Epithelial cell of prostate (primary cell): Measurements from ENCODE around the gene AMPD2.
A peak's percentile ranks its signal among the peaks of the same experiment; 100 is the strongest.

Experiments used
- DNase-seq: peaks from one replicate; pipeline ENCODE4 v3.0.0-alpha.2; 2011; ENCODE audit warnings: low read depth, low spot score
- H3K27ac ChIP-seq: fragments of 450-650 bp; 2 replicates; pipeline ENCODE4 v1.5.1; 2017; ENCODE audit warnings: mild to moderate bottlenecking

Gene AMPD2

GRCh38 chr1:109619576-109620400 lies at the start of gene AMPD2, which contains the start of gene GNAT2:
Gene AMPD2, plus strand, starts transcription at chr1:109619837. Its CDS starts 1,339 bp downstream, at chr1:109621176.
Gene GNAT2, minus strand, starts transcription at chr1:109619616. Its CDS starts 6,746 bp downstream, at chr1:109612870.
- DNase-seq, result peak; percentile 29

GRCh38 chr1:109570414-109570813 lies 49.2 kb upstream of the AMPD2 start:
- DNase-seq, result peak; percentile 53

More at GRCh38 chr1:109619576-109620400, at the start of gene AMPD2, which contains the start of gene GNAT2:
- peak within 1 kb of the TSS; percentile 65 for H3K27ac ChIP-seq

GRCh38 chr1:109573785-109574184 lies 45.9 kb upstream of the AMPD2 start:
- H3K27ac ChIP-seq, result no peak overlapping the region
- DNase-seq, result no peak

More at GRCh38 chr1:109570414-109570813, 49.2 kb upstream of the AMPD2 start:
- H3K27ac ChIP-seq, result peak overlapping the region; percentile 62

- no peak overlapping the region for H3K27ac ChIP-seq
- no peak for DNase-seq
Observed at GRCh38 chr1:109578947-109579443, 40.6 kb upstream of the AMPD2 start.

GRCh38 chr1:109579491-109579890 lies 40.1 kb upstream of the AMPD2 start:
- no peak for DNase-seq
- H3K27ac ChIP-seq, result no peak overlapping the region

- no peak overlapping the region for H3K27ac ChIP-seq
- no peak for DNase-seq
Observed at GRCh38 chr1:109582021-109582420, 37.6 kb upstream of the AMPD2 start.

GRCh38 chr1:109584766-109585165 lies 34.9 kb upstream of the AMPD2 start:
- no peak for DNase-seq
- no peak overlapping the region for H3K27ac ChIP-seq

- DNase-seq, result no peak
- H3K27ac ChIP-seq, result no peak overlapping the region
Observed at GRCh38 chr1:109586055-109586454, 33.6 kb upstream of the AMPD2 start.

GRCh38 chr1:109589177-109589576 lies 30.5 kb upstream of the AMPD2 start:
- DNase-seq, result no peak
- no peak overlapping the region for H3K27ac ChIP-seq

- no peak overlapping the region for H3K27ac ChIP-seq
- DNase-seq, result no peak
Observed at GRCh38 chr1:109589679-109590078, 30.0 kb upstream of the AMPD2 start.

- no peak overlapping the region for H3K27ac ChIP-seq
- no peak for DNase-seq
Observed at GRCh38 chr1:109592916-109593315, 26.7 kb upstream of the AMPD2 start.

- DNase-seq, result peak; percentile 8
- H3K27ac ChIP-seq, result peak overlapping the region; percentile 82
Observed at GRCh38 chr1:109595531-109595930, 24.1 kb upstream of the AMPD2 start.

- no peak overlapping the region for H3K27ac ChIP-seq
- no peak for DNase-seq
Observed at GRCh38 chr1:109598156-109598555, 21.5 kb upstream of the AMPD2 start.

GRCh38 chr1:109598655-109599054 lies 21.0 kb upstream of the AMPD2 start:
- no peak overlapping the region for H3K27ac ChIP-seq
- DNase-seq, result no peak

GRCh38 chr1:109603229-109603628 lies 16.4 kb upstream of the AMPD2 start:
- no peak for DNase-seq
- H3K27ac ChIP-seq, result no peak overlapping the region

GRCh38 chr1:109605381-109605780 lies 14.3 kb upstream of the AMPD2 start:
- DNase-seq, result no peak
- H3K27ac ChIP-seq, result no peak overlapping the region

- H3K27ac ChIP-seq, result no peak overlapping the region
- DNase-seq, result no peak
Observed at GRCh38 chr1:109609881-109610280, 9.8 kb upstream of the AMPD2 start.

GRCh38 chr1:109610609-109611307 lies 8.9 kb upstream of the AMPD2 start:
- no peak for DNase-seq
- H3K27ac ChIP-seq, result no peak overlapping the region

- H3K27ac ChIP-seq, result no peak overlapping the region
- no peak for DNase-seq
Observed at GRCh38 chr1:109611308-109611990, 8.2 kb upstream of the AMPD2 start.

- H3K27ac ChIP-seq, result no peak overlapping the region
- DNase-seq, result no peak
Observed at GRCh38 chr1:109613361-109614147, 6.1 kb upstream of the AMPD2 start.
